ENCODE results near the gene LRMDA. TPM values are rescaled to one million over a fixed set of nuclear protein-coding genes. Genes with fewer than 3 reads are reported as not detected.

Gene LRMDA
- total and polyA plus RNA-seq, 2 donors (not counting 1 experiment from before 2014, with no cell fraction given): 0.12 TPM; not detected in 1

GRCh38 chr10:75452997-75453396, 21.6 kb downstream of the LRMDA start:
- Histone ChIP-seq H3K4me3 (ENCODE audit: control extremely low read depth in 1 of 5, extremely low read depth in 1 of 5, insufficient read depth in 1 of 5, low read depth in 2 of 5, low read length in 4 of 5) (no peak overlapping the region), H3K27me3 (replicated peaks in 1 of 4; ENCODE audit: control extremely low read depth in 1 of 4, control insufficient read depth in 3 of 4, insufficient read depth in 4 of 4, low read length in 3 of 4) (no peaks in the 10 kb centered on the region), H3K36me3 (replicated peaks in 1 of 2; ENCODE audit: control extremely low read depth in 1 of 2, control insufficient read depth in 1 of 2, extremely low read depth in 1 of 2, insufficient read depth in 2 of 2, low read length in 1 of 2) (no peaks in the 10 kb centered on the region), H3K9ac (ENCODE audit: low read length) (no peak overlapping the region), H3K27ac (ENCODE audit: low read length in 2 of 2) (no peak overlapping the region), H4K20me1 (ENCODE audit: control insufficient read depth, insufficient read depth, low read length, poor library complexity, severe bottlenecking) (no peaks in the 10 kb centered on the region), H3K4me1 (ENCODE audit: control insufficient read depth in 2 of 2, insufficient read depth in 2 of 2, low read length in 2 of 2) (no peaks in the 10 kb centered on the region), H3K79me2 (ENCODE audit: control insufficient read depth, insufficient read depth, low read length) (no peaks in the 10 kb centered on the region), H3K9me3 (ENCODE audit: control extremely low read depth in 1 of 3, control insufficient read depth in 2 of 3, insufficient read depth in 1 of 3, low read length in 2 of 3) (peaks cover 0 to 3% (median 0%) of the 10 kb centered on the region in 3 donors), H2AFZ (ENCODE audit: insufficient read depth, low read depth, low read length, poor library complexity, severe bottlenecking) (no peak overlapping the region), H3K4me2 (replicated peaks; ENCODE audit: low read depth, low read length, poor library complexity, severe bottlenecking) (no peak overlapping the region)
- POLR2A ChIA-PET: no interaction called here
- H3K27ac Mint-ChIP-seq: no peak overlapping the region
- H3K9me3 Mint-ChIP-seq (ENCODE audit: insufficient read depth): no peaks in the 10 kb centered on the region
- peaks cover 7% of the 10 kb centered on the region for H3K27me3 Mint-ChIP-seq
- TF ChIP-seq EZH2 (IDR thresholded peaks at IDR 0.05; ENCODE audit: borderline replicate concordance, insufficient read depth, low read depth, low read length, poor library complexity, severe bottlenecking): no peak
- TF ChIP-seq, protein P1, sequence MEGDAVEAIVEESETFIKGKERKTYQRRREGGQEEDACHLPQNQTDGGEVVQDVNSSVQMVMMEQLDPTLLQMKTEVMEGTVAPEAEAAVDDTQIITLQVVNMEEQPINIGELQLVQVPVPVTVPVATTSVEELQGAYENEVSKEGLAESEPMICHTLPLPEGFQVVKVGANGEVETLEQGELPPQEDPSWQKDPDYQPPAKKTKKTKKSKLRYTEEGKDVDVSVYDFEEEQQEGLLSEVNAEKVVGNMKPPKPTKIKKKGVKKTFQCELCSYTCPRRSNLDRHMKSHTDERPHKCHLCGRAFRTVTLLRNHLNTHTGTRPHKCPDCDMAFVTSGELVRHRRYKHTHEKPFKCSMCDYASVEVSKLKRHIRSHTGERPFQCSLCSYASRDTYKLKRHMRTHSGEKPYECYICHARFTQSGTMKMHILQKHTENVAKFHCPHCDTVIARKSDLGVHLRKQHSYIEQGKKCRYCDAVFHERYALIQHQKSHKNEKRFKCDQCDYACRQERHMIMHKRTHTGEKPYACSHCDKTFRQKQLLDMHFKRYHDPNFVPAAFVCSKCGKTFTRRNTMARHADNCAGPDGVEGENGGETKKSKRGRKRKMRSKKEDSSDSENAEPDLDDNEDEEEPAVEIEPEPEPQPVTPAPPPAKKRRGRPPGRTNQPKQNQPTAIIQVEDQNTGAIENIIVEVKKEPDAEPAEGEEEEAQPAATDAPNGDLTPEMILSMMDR (IDR thresholded peaks at IDR 0.05): no peak
- intact Hi-C loops (cut with micrococcal nuclease): no loop called here
- WGBS (ENCODE audit: insufficient coverage): no CpG with 5 or more reads among the region's 1 CpG
- CTCF ChIA-PET: no interaction called here
- no peak for ATAC-seq (ENCODE audit: low read depth)
- H3K4me3 Mint-ChIP-seq: no peak overlapping the region
- no peak for DNase-seq
- H3K4me1 Mint-ChIP-seq: no peaks in the 10 kb centered on the region

DNA sequence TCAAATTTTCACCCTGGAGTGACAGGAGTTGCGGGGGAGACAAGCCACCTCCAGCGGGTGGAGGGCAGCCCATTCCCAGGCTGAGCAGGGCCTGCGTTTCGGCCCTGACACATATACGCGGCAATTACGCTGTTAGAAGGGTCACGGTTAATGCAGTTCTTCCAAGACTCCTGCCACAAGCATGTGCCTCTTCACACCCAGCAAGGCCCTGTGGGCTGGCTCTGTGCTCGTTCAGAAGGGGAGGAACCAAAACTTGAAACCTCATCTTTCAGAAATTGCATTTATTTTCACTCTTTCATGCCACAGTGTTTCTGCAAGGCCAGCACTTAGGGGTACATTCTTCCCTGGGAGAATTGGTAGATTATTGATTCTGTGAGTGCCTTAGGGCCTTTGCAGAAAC, 24.7 kb downstream of the LRMDA start:
- Histone ChIP-seq H2AFZ (ENCODE audit: insufficient read depth, low read depth, low read length, poor library complexity, severe bottlenecking) (no peak overlapping the region), H3K9ac (ENCODE audit: low read length) (no peak overlapping the region), H3K4me3 (ENCODE audit: control extremely low read depth in 1 of 5, extremely low read depth in 1 of 5, insufficient read depth in 1 of 5, low read depth in 2 of 5, low read length in 4 of 5) (no peak overlapping the region), H3K79me2 (ENCODE audit: control insufficient read depth, insufficient read depth, low read length) (no peaks in the 10 kb centered on the region), H3K27ac (ENCODE audit: low read length in 2 of 2) (no peak overlapping the region), H4K20me1 (ENCODE audit: control insufficient read depth, insufficient read depth, low read length, poor library complexity, severe bottlenecking) (no peaks in the 10 kb centered on the region), H3K9me3 (ENCODE audit: control extremely low read depth in 1 of 3, control insufficient read depth in 2 of 3, insufficient read depth in 1 of 3, low read length in 2 of 3) (peaks cover 0 to 3% (median 0%) of the 10 kb centered on the region in 3 donors), H3K4me2 (replicated peaks; ENCODE audit: low read depth, low read length, poor library complexity, severe bottlenecking) (no peak overlapping the region), H3K27me3 (replicated peaks in 1 of 4; ENCODE audit: control extremely low read depth in 1 of 4, control insufficient read depth in 3 of 4, insufficient read depth in 4 of 4, low read length in 3 of 4) (no peaks in the 10 kb centered on the region), H3K4me1 (ENCODE audit: control insufficient read depth in 2 of 2, insufficient read depth in 2 of 2, low read length in 2 of 2) (no peaks in the 10 kb centered on the region), H3K36me3 (replicated peaks in 1 of 2; ENCODE audit: control extremely low read depth in 1 of 2, control insufficient read depth in 1 of 2, extremely low read depth in 1 of 2, insufficient read depth in 2 of 2, low read length in 1 of 2) (no peaks in the 10 kb centered on the region)
- H3K4me1 Mint-ChIP-seq: no peaks in the 10 kb centered on the region
- no peak overlapping the region for H3K4me3 Mint-ChIP-seq
- ATAC-seq (ENCODE audit: low read depth) (no peak), DNase-seq (no peak)
- H3K27ac Mint-ChIP-seq: no peak overlapping the region
- 93% methylated on average over 2 of the region's 9 CpGs for WGBS (ENCODE audit: insufficient coverage)
- POLR2A ChIA-PET: no interaction called here
- intact Hi-C loops (cut with micrococcal nuclease): no loop called here
- peaks cover 3% of the 10 kb centered on the region for H3K27me3 Mint-ChIP-seq
- TF ChIP-seq, protein P1 (IDR thresholded peaks at IDR 0.05): no peak
- TF ChIP-seq EZH2 (IDR thresholded peaks at IDR 0.05; ENCODE audit: borderline replicate concordance, insufficient read depth, low read depth, low read length, poor library complexity, severe bottlenecking): no peak
- CTCF ChIA-PET: no interaction called here
- no peaks in the 10 kb centered on the region for H3K9me3 Mint-ChIP-seq (ENCODE audit: insufficient read depth)
